CD4-positive, alpha-beta T cell (primary cell): ENCODE data around the gene PPP2R2C. TPM values are rescaled to one million over a fixed set of nuclear protein-coding genes. Genes with fewer than 3 reads are reported as not detected.

Experiments
- ATAC-seq: fragments of 200-7000 bp; cut with Tn5 transposase; one replicate; pipeline ENCODE4 v1.10.0; 2022; ENCODE audit warnings: mild to moderate bottlenecking; ENCODE audit not compliant: poor library complexity
- CTCF ChIA-PET: fragments of 350-600 bp; sonication (Branson Sonifier 250); formaldehyde crosslinking; loops from one replicate; lab custom pipeline; 2021; ENCODE audit warnings: antibody characterized with exemption, inconsistent platforms; lab: Charles Lee
- POLR2A ChIA-PET: fragments of 350-600 bp; sonication (Branson Sonifier 250); formaldehyde crosslinking; loops from one replicate; lab custom pipeline; 2021; ENCODE audit warnings: antibody characterized with exemption, inconsistent platforms; lab: Charles Lee
- DNase-seq, 14 experiments: peaks; one replicate each; pipeline ENCODE4 v3.0.0-alpha.2; 2013 to 2020; ENCODE audit warnings: mixed read lengths in 2 of 14
- H3K27ac ChIP-seq, 2 donors: one replicate each; pipeline versions ENCODE4 v1.5.1 to v1.7.0; 2013; ENCODE audit warnings: low read length in 2 of 2, low read depth in 1 of 2, mild to moderate bottlenecking in 1 of 2
- H3K27me3 ChIP-seq, 2 experiments: 1 replicate in 1 of 2; 2 replicates in 1 of 2; pipeline versions ENCODE4 v1.6.1 to v1.7.0; 2013; ENCODE audit warnings: low read length in 2 of 2, control low read depth in 1 of 2, mild to moderate bottlenecking in 1 of 2, moderate library complexity in 1 of 2; ENCODE audit not compliant: insufficient read depth in 2 of 2, control insufficient read depth in 1 of 2
- H3K36me3 ChIP-seq: one replicate; pipeline ENCODE4 v1.6.1; 2013; ENCODE audit warnings: low read length, control low read depth; ENCODE audit not compliant: insufficient read depth
- H3K4me1 ChIP-seq: one replicate; pipeline ENCODE4 v1.6.1; 2013; ENCODE audit warnings: low read length, control low read depth; ENCODE audit not compliant: insufficient read depth
- H3K4me3 ChIP-seq: one replicate; pipeline ENCODE4 v1.5.1; 2013; ENCODE audit warnings: mild to moderate bottlenecking, low read length, moderate library complexity
- H3K9me3 ChIP-seq, 2 experiments: 1 replicate in 1 of 2; 2 replicates in 1 of 2; pipeline versions ENCODE4 v1.6.1 to v1.7.0; 2013; ENCODE audit warnings: low read length in 2 of 2, mild to moderate bottlenecking in 2 of 2, control low read depth in 1 of 2, moderate library complexity in 1 of 2; ENCODE audit not compliant: control insufficient read depth in 1 of 2, insufficient read depth in 1 of 2
- H3K27ac Mint-ChIP-seq: one replicate; pipeline ENCODE4 v1.8.0; 2020; ENCODE audit warnings: mixed read lengths
- H3K27me3 Mint-ChIP-seq: one replicate; pipeline ENCODE4 v1.8.0; 2021; ENCODE audit warnings: mixed read lengths
- H3K36me3 Mint-ChIP-seq: one replicate; pipeline ENCODE4 v1.8.0; 2021; ENCODE audit warnings: low read depth, mixed read lengths
- H3K4me1 Mint-ChIP-seq: one replicate; pipeline ENCODE4 v1.8.0; 2021; ENCODE audit warnings: low read depth, mixed read lengths
- H3K4me3 Mint-ChIP-seq: one replicate; pipeline ENCODE4 v1.8.0; 2020; ENCODE audit warnings: mild to moderate bottlenecking, mixed read lengths
- H3K9me3 Mint-ChIP-seq: one replicate; pipeline ENCODE4 v1.8.0; 2020; ENCODE audit warnings: mixed read lengths
- CTCF ChIP-seq: fragments of 200-600 bp; IDR thresholded peaks from one replicate; pipeline ENCODE4 v1.8.0; 2022; ENCODE audit warnings: antibody characterized with exemption, mild to moderate bottlenecking
- intact Hi-C, 2 experiments: fragments of 100-400 bp; cut with DNase I in 1 of 2; cut with micrococcal nuclease in 1 of 2; formaldehyde crosslinking; loops; one replicate each; pipeline versions ENCODE4 v1.15.1 to v1.9.0; 2023 to 2025; cut with DNase I, micrococcal nuclease
- total RNA-seq, 174 experiments: library from RNA in 2 of 174; stranded (reverse) in 2 of 174; gene quantifications; one replicate each; pipeline ENCODE4 v1.2.3 and lab custom pipeline; 2021 to 2026

PPP2R2C gene
- total RNA-seq, 2 experiments from 2014 or later, result not detected

- TF ChIP-seq CTCF, result no peak
- Mint-ChIP-seq H3K36me3 (no peaks in the 10 kb centered on the region), H3K27me3 (peaks cover 61% of the 10 kb centered on the region), H3K9me3 (no peaks in the 10 kb centered on the region), H3K4me1 (no peaks in the 10 kb centered on the region), H3K27ac (no peak overlapping the region), H3K4me3 (no peak overlapping the region)
- no peak for DNase-seq
- no peaks in the 10 kb centered on the region for H3K36me3 ChIP-seq
- H3K9me3 ChIP-seq, result peaks cover 0 to under 1% of the 10 kb centered on the region in 2 experiments
- peaks cover 17 to 27% of the 10 kb centered on the region in 2 experiments for H3K27me3 ChIP-seq
- ChIA-PET POLR2A (no interaction called here), CTCF (no interaction called here)
- H3K4me1 ChIP-seq, result peaks cover 3% of the 10 kb centered on the region
- no peak overlapping the region for H3K4me3 ChIP-seq
- intact Hi-C loops, result no loop called here
- H3K27ac ChIP-seq, result no peak overlapping the region
- ATAC-seq, result no peak
Observed at GRCh38 chr4:6475492-6476020, 3.1 kb upstream of the PPP2R2C start.

- no peaks in the 10 kb centered on the region for H3K4me1 Mint-ChIP-seq
- no peaks in the 10 kb centered on the region for H3K9me3 Mint-ChIP-seq
- Histone ChIP-seq H3K9me3 (peaks cover 0 to 4% of the 10 kb centered on the region in 2 experiments), H3K27ac (no peak overlapping the region), H3K36me3 (no peaks in the 10 kb centered on the region), H3K4me1 (peaks cover 8% of the 10 kb centered on the region), H3K4me3 (no peak overlapping the region), H3K27me3 (peaks cover 22 to 28% of the 10 kb centered on the region in 2 experiments)
- H3K27ac Mint-ChIP-seq, result no peak overlapping the region
- CTCF ChIA-PET, result no interaction called here
- POLR2A ChIA-PET, result no interaction called here
- no peak overlapping the region for H3K4me3 Mint-ChIP-seq
- ATAC-seq, result no peak
- intact Hi-C loops, result no loop called here
- TF ChIP-seq CTCF, result no peak
- H3K36me3 Mint-ChIP-seq, result no peaks in the 10 kb centered on the region
- no peak for DNase-seq
- peaks cover 59% of the 10 kb centered on the region for H3K27me3 Mint-ChIP-seq
Observed at GRCh38 chr4:6474705-6475457, 2.5 kb upstream of the PPP2R2C start.

- H3K27me3 ChIP-seq, result peaks cover 29 to 34% of the 10 kb centered on the region in 2 experiments
- Mint-ChIP-seq H3K9me3 (no peaks in the 10 kb centered on the region), H3K27ac (no peak overlapping the region), H3K4me1 (no peaks in the 10 kb centered on the region), H3K27me3 (peaks cover 65% of the 10 kb centered on the region), H3K4me3 (no peak overlapping the region), H3K36me3 (no peaks in the 10 kb centered on the region)
- no peaks in the 10 kb centered on the region for H3K36me3 ChIP-seq
- ATAC-seq (no peak), DNase-seq (no peak)
- TF ChIP-seq CTCF, result no peak
- intact Hi-C loops, result no loop called here
- ChIA-PET CTCF (no interaction called here), POLR2A (no interaction called here)
- no peak overlapping the region for H3K4me3 ChIP-seq
- peaks cover 0 to 4% of the 10 kb centered on the region in 2 experiments for H3K9me3 ChIP-seq
- H3K27ac ChIP-seq, result no peak overlapping the region
- peaks cover 8% of the 10 kb centered on the region for H3K4me1 ChIP-seq
Observed at GRCh38 chr4:6474053-6474568, 1.7 kb upstream of the PPP2R2C start.
